NCI-H2171 treated with DMSO at 0.1 percent for 48 hours (cell line): ENCODE results near the gene MS4A18.
"Not testable (repeated sequence)": the region's sequence is repeated elsewhere in the genome, so short reads cannot be mapped to it uniquely, and the experiment has no call there.

Source experiments
- DNase-seq: peaks from one replicate; lab custom pipeline; 2025; lab: John Stamatoyannopoulos, UW

The MS4A18 gene

GRCh38 chr11:60724420-60724819, at the start of gene MS4A18:
TSS of gene MS4A18 (plus strand) at chr11:60724720.
- DNase-seq: no peak

GRCh38 chr11:60678231-60678630, 46.3 kb upstream of the MS4A18 start:
- DNase-seq: not testable (repeated sequence)

- no peak for DNase-seq
Observed at GRCh38 chr11:60679879-60680278, 44.6 kb upstream of the MS4A18 start.

- no peak for DNase-seq
Observed at GRCh38 chr11:60680455-60681119, 43.9 kb upstream of the MS4A18 start.

GRCh38 chr11:60684541-60684848, 40.0 kb upstream of the MS4A18 start:
- DNase-seq: not testable (repeated sequence)

- no peak for DNase-seq
Observed at GRCh38 chr11:60691661-60692060, 32.9 kb upstream of the MS4A18 start.

GRCh38 chr11:60699284-60699691, 25.2 kb upstream of the MS4A18 start, which contains the start of gene MS4A8:
TSS of gene MS4A8 (plus strand) at chr11:60699612. CDS start at chr11:60700861, 1,249 bp downstream.
- peak; percentile 29 for DNase-seq

- no peak for DNase-seq
Observed at GRCh38 chr11:60699936-60700335, 24.6 kb upstream of the MS4A18 start.

GRCh38 chr11:60700689-60701468, 23.6 kb upstream of the MS4A18 start:
- peak; percentile 40 for DNase-seq

GRCh38 chr11:60701469-60701818, 23.1 kb upstream of the MS4A18 start:
- no peak for DNase-seq

- DNase-seq: no peak
Observed at GRCh38 chr11:60703374-60703773, 21.1 kb upstream of the MS4A18 start.

GRCh38 chr11:60705895-60706294, 18.6 kb upstream of the MS4A18 start:
- DNase-seq: no peak

GRCh38 chr11:60706931-60707330, 17.6 kb upstream of the MS4A18 start:
- no peak for DNase-seq

- no peak for DNase-seq
Observed at GRCh38 chr11:60710482-60710881, 14.0 kb upstream of the MS4A18 start.

- DNase-seq: no peak
Observed at GRCh38 chr11:60711276-60711675, 13.2 kb upstream of the MS4A18 start.

GRCh38 chr11:60713423-60713822, 11.1 kb upstream of the MS4A18 start:
- not testable (repeated sequence) for DNase-seq

- no peak for DNase-seq
Observed at GRCh38 chr11:60717956-60718355, 6.6 kb upstream of the MS4A18 start.

GRCh38 chr11:60718524-60719316, 5.8 kb upstream of the MS4A18 start:
- DNase-seq: no peak

GRCh38 chr11:60719391-60719790, 5.1 kb upstream of the MS4A18 start:
- no peak for DNase-seq

- DNase-seq: no peak
Observed at GRCh38 chr11:60720460-60720859, 4.1 kb upstream of the MS4A18 start.

- no peak for DNase-seq
Observed at GRCh38 chr11:60725592-60725991, 1.1 kb downstream of the MS4A18 start.

GRCh38 chr11:60731586-60731985, 7.1 kb downstream of the MS4A18 start:
- DNase-seq: no peak

- DNase-seq: no peak
Observed at GRCh38 chr11:60734279-60734678, 9.8 kb downstream of the MS4A18 start.
